Measurements from ENCODE around the gene APOL1.
"Not testable (repeated sequence)": the region's sequence is repeated elsewhere in the genome, so short reads cannot be mapped to it uniquely, and the experiment has no call there.

Gene APOL1

DNA sequence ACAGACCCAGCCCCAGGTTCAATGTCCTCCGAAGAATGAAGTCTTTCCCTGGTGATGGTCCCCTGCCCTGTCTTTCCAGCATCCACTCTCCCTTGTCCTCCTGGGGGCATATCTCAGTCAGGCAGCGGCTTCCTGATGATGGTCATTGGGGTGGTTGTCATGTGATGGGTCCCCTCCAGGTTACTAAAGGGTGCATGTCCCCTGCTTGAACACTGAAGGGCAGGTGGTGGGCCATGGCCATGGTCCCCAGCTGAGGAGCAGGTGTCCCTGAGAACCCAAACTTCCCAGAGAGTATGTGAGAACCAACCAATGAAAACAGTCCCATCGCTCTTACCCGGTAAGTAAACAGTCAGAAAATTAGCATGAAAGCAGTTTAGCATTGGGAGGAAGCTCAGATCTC lies 14.1 kb downstream of the APOL1 start:
- DNase-seq (ENCODE audit: low read depth, low spot score), result no peak

DNA sequence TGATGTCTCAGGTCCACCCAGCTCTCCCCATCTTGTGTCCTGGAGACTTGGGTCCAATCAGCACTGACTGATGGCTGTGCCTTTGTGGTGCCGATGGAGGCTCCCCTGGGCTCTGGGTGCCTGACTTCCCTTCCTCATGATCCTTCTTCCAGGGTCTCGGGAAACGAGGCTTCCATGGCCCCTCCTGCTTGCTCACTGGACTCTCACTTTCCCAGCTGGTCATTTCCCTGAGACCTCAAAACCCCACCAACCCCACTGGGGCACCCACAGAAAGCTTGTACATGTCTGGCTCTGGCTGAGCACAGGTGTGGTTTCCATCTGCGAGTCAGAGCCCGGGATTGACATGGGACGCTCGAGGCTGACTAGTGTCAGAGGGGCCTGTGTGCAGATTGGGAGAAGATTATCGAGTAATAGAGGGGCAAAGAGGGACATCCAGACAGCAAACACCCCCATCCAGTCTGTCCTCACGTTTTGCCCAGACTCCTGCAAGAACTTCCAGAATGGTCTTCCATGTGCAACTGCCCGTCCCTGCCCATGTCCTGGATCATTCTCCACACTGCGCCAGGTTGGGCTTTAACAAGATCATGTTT lies 15.1 kb downstream of the APOL1 start:
- no peak for DNase-seq (ENCODE audit: low read depth, low spot score)

DNA sequence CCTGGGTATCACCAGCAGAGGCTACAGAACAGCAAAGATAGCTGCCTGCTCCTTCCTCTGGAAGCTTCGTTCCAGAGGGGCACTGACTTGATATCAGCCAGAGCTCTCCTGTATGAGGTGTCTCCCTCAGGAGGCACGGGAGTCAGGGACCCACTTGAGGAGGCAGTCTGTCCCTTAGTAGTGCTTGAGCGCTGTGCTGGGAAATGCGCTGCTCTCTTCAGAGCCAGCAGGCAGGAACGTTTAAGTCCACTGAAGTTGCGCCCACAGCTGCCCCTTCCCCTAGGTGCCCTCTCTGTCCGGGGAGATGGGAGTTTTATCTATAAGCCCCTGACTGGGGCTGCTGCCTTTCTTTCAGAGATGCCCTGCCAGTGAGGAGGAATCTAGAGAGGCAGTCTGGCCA lies 18.3 kb downstream of the APOL1 start:
- not testable (repeated sequence) for DNase-seq (ENCODE audit: low read depth, low spot score)

DNA sequence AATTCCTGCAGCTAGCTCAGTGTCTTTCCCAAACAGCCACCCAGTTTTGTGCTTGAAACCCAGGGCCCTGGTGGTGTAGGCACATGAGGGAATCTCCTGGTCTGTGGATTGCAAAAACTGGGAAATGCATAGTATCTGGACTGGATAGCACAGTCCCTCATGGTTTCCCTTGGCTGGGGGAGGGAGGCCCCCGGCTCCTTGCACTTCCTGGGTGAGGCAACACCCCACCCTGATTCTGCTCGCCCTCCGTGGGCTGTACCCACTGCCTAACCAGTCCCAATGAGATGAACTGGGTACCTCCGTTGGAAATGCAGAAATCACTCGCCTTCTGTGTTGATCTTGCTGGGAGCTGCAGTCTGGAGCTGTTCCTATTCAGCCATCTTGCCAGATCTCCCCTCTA lies 19.0 kb downstream of the APOL1 start:
- DNase-seq (ENCODE audit: low read depth, low spot score), result not testable (repeated sequence)

DNA sequence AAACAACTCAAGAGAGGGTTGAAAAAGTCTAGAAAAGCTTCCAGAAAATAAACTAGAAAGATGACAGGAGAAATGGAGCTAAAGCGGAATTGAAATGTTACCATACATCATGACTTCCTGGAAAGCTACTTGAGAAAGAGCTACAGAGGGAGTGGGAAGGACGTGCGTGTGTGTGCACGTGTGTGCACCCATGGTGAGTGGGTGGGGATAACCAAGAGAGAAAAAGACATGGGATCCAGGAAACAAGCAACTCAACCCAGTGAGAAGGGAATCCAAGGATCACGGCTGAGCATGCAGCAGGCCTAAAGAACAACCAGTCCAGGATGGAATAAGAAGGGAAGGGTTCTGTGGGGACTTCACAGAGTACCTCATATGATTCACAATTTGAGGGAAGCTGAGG lies 21.6 kb downstream of the APOL1 start:
- DNase-seq (ENCODE audit: low read depth, low spot score), result no peak

DNA sequence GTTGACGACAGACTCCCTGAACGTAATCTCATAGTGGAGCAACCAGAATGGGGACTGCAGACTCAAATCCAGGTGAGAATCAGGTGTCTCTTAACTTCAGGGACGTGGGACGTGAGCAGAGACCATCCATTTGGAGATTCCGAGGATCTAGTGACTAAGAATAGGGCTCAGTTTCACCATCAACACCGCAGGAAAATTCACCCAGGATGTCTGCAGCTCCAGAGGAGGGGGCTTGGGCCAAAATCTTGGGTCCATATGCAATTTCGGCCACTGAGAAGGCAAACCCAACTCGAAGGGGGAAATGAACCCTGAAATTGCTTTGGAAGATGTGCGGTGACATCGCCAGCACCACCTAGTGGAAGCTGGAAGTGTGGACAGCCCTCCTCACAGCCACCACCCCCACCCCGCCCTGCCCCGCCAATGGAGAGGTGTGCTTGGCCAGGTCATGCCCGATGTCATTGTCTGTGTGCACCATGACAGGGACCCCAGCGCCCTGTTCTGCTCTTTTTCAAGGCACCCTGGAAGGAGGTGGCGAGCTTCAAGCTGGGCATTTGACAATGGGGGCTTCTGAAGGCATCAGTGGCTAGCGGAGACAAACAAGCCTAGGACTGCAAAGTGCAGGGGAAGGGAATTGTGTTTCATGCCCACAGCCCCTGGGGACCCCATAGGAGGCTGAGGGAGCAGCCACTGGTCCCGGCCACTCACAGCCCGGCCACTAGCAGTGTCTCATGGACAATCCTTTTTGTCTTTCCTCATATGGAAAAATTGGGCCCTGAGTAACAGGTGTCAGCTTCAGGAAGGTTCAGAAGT lies 24.8 kb downstream of the APOL1 start:
- DNase-seq (ENCODE audit: low read depth, low spot score), result peak; percentile 75

DNA sequence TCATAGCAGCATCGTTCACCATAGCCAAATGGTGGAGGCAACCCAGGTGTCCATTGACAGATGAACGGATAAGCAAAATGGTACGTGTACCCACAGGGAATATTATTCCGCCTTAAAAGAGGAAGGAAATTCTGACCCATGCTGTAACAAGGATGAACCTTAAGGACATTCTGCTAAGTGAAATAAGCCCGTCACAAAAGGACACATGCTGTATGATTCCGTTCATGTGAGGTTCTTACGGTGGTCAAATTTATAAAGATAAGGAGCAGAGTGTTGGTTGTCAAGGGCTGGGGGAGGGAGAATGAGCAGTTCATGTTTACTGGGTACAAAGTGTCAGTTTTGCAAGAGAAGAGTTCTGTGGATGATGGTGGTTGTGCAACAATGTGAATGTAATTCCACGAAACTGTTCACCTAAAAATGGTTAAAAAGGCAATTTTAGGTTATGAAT lies 26.3 kb downstream of the APOL1 start:
- DNase-seq (ENCODE audit: low read depth, low spot score), result no peak

DNA sequence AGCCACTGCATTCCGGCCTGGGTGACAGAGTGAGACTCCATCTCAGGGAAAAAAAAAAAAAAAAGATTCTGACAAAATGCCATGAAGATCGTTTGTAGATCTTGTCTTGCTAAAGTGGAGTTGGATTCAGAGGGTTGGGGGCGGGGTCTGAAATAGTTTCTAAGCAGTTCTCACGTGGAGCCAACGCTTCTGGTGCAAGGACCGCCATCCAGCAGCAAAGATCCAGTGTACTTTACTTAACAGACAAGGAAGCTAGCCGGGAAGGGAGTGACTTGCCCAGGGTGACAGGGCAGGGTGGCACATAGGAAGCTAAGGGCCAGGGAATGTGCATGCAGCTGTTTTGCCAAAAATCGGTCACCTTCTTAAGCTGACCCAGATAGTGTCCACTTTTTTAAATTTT lies 27.4 kb downstream of the APOL1 start:
- DNase-seq (ENCODE audit: low read depth, low spot score), result no peak

DNA sequence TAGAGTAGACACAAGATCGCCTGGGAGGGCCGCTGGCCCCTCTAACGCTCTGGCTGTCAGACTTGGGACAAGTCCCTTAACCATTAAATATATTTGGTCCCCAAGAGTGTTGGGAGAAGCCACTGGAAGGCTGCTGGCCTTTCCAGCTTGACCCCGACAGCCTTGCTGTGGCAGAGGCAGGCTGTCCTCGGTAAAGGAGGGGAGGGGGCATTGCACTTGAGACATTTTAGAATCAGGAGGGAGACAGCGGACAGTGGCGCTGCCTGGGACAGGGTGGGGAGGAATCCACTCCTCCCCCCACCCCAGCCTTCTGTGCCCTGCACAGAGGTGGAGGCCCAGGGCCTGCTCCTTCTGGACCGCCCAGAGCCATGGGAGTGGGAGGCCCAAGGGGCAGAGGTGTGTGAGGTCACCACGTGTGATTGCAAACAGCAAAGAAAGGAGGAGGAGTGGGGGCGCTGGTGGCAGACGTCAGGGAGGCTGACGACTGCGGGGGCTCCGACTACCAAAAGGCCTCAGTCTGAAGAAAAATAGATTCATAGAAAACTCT lies 28.9 kb downstream of the APOL1 start:
- DNase-seq (ENCODE audit: low read depth, low spot score), result no peak

DNA sequence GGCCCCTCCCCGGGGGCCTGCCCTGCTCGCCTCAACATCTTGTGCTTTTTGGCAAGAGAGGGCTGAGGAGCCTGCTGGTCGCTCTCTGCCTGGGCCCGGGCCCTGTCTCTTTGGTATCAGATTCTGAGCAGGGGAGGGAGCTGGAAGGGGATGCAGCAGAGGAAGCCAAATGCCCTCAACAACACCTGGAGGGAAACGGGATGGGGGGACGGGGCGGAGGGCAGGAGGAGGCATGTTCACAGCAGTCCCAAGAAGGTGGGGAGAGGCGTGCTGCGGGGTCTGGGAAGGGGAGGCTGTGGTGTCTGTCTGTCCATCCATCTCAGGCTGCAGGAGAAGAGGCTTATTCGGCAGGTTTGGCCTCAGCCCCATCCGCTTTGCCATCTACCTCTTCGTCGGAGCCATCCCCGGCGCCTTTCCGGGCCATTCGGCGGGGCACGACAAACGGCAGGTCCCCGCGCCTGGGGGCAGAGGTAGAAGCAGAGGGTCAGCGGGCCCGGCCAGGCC lies 29.4 kb downstream of the APOL1 start:
- DNase-seq (ENCODE audit: low read depth, low spot score), result no peak

DNA sequence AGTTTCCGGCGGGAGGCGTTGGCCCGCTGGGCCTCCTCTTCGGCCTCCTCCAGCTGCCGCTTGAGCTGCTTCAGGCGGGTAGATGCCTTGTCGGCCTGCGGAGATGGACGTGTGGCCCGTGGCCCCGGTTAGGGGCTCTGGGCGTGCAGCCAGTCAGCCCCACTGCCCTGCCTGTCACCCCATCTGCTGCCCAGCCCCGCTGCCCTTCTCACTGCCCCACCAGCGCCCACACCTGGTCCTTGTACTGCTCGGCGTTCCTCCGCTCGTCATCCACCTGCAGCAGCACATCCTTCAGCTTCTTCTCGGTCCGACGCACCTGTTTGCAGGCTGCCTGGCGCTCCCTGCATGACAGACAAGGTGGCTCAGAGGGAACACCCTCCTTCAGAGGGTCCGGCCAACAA lies 31.2 kb downstream of the APOL1 start:
- DNase-seq (ENCODE audit: low read depth, low spot score), result no peak

DNA sequence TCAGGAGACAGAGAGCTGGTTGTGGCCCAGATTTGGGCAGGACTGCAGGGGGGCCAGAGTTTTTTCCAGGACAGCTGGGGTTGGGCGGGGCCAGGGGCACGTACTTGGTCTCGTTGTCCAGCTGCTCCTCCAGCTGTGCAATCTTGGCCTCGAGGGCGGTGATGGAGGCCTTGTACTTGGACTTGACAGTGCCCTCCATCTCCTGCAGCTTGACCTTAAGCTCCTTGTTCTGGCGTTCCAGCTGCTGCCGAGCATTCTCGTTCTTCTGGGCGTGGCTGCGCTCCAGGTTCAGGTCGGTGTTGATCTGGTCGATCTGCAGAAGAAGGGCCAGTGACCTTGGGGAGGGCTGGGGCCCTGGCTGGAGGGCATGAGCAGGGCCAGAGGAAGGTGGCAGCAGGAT lies 32.1 kb downstream of the APOL1 start:
- no peak for DNase-seq (ENCODE audit: low read depth, low spot score)

DNA sequence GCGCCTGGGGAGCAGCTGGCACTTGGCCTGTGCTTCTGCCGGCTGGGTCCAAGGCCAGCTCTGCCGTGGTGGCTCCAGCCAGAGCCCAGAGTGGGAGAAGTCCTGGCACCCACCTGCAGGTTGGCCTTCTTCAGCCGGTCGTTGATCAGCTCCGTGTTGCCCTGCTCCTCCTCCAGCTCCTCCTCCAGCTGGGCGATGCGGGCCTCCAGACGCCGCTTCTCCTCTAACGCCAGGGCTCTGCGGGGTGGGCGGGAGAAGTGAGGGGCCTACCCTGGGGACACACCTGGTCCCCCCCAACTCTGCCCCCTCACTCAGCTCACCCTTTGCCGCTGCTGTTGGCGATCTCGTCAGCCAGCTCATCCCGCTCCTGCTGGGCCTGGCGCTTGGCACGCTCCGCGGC lies 32.6 kb downstream of the APOL1 start:
- DNase-seq (ENCODE audit: low read depth, low spot score), result no peak

DNA sequence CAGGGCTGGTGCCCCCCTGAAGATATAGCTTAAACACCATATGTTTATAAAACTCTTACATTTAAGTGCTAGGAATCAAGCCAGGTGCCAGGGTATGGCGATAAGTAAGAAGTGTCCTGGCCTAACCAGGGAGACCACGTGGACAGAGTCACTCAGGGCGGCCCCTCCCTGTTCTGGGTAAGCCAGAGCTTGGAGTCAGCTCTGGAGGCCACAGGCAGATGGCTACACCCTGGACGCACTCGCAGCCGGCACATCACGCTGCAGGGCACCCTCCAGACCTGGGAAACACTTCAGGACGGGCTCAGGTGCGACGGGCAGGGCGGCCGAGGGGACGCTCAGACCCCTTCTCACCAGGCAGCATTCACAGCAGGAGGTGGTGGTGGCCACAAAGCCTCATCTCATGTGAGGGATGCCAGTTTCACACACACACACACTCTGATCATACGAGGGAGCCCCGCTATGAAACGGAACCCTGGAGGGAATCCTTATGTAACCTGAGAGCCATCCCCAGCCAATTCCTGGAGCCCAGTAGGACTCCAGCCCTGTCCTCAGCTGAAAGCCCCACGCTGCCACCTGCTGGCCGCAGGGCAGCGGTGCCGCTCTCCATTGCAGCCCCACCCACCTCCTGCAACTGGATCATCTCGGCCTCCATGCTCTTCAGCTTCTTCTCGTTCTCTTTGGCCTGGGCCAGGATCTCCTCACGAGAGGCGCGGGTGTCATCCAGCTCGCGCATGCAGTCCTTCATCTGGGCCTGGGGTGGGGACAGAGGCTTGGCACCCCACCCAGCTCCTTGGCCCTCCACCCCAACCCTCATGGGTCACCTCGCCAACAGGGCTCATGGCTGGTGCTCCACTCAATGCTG lies 33.4 kb downstream of the APOL1 start:
- peak; percentile 86 for DNase-seq (ENCODE audit: low read depth, low spot score)

DNA sequence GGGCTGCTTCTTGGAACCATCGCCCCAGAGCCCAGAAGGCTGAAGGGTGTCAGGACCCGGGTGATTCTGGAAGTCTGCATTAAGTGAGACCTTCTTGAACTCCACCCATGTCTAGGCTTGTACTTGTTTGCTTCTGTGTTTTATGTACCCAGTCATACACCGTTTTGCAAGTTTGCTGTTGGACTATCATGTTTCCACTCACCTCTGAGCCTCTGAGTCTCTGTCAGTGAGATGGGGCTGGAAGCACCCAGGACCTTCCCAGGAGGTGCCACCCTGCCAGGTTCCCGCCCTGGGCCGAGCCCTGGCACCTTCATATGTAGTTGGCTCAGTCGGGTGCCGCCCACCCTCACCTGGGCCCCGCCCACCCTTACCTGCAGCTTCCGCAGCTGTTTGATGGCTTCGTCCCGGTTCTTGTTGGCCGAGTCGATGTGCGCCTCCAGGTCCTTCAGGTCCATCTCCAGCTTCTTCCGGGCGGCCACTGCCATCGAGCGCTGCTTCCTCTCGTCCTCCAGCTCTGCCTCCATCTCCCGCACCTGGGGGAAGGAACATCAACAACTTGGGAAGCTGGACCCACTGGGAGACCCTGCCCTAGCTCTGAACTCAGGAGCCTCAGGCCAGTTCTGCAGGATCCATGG lies 35.1 kb downstream of the APOL1 start:
- no peak for DNase-seq (ENCODE audit: low read depth, low spot score)

DNA sequence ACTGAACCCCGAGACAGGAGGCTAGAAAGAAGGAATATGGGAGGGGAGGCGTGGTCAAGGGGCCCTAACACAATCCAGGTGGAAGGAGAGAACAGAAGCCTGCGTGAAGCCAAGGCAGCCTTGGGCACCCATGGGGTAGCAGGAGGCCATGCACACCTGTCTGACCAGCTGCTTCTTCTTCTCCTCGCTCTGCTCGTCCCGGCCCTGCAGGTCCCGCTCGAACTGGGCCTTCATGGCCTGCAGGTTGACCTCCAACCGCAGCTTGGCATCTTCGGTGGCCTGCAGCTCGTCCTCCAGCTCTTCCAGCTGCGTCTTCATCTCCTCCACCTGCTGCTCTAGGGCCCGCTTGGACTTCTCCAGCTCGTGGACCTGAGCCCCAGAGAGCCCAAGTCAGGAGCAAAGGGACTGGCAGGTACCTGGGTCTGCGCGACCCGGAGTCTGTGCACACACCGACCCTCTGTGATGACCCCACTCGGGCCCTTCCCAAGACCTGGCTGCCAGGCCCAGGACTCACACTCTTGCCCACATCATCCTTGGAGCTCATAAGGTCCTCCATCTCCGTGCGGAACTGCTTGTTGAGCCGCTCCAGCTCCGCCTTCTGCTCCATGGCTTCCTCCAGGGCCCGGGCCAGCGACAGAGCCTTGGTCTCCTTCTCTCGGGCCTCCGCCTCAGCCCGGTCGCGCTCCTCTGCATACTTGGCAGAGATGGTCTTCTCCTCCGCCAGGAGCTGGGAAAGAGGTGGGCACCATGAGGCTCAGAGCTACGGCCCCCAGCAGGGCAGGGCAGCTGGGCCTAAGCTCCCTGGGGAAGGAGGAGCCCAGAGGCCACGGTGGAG lies 35.9 kb downstream of the APOL1 start:
- no peak for DNase-seq (ENCODE audit: low read depth, low spot score)

DNA sequence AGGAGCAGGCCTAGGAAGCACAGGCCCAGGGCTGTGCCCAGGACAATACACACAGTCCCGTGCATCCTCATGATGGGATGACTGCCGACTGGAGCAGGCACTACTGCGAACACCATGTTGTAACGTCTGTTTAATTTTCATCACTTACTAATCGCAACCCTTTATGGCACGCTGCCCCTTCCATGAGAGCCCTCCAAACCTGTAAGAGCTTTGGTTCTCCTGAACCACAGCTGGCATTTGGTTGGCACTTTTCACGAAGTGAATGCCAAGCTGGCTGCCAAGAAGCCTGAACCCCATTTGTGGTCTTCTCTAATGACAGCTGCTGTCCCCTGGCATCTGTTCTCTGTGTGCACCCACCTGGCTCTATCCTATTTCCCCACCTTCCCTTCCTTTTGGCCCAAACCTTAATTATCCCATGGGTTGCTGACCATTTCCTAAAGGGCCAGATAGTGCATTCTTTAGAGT lies 36.5 kb downstream of the APOL1 start:
- DNase-seq (ENCODE audit: low read depth, low spot score), result no peak

DNA sequence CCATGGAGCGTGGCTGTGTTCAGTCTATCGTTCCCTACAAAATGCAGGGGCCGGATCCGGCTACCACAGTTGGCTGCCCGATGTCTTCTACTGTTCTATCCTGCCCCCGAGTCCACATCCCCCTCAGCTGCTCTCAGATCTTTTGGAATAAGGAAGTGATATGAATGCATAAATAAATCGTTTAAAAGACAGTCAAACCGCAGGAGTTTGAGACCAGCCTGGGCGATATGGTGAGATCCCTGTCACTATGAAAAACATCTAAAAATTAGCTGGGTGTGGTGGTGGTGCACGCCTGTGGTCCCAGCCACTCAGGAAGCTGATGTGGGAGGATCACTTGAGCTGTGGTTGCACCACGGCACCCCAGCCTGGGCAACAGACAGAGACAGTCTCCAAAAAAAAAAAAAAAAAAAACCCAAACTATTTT lies 37.0 kb downstream of the APOL1 start:
- not testable (repeated sequence) for DNase-seq (ENCODE audit: low read depth, low spot score)

DNA sequence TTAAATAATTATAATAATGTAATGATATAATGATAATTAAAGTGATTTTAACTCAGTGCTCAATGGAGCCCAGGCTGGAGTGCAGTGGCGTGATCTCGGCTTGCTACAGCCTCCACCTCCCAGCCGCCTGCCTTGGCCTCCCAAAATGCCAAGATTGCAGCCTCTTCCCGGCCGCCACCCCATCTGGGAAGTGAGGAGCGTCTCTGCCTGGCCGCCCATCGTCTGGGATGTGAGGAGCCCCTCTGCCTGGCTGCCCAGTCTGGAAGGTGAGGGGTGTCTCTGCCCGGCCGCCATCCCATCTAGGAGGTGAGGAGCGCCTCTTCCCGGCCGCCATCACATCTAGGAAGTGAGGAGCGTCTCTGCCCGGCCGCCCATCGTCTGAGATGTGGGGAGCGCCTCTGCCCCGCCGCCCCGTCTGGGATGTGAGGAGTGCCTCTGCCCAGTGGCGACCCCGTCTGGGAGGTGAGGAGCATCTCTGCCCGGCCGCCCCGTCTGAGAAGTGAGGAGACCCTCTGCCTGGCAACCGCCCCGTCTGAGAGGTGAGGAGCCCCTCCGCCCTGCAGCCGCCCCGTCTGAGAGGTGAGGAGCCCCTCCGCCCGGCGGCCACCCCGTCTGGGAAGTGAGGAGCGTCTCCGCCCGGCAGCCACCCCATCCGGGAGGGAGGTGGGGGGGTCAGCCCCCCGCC lies 37.6 kb downstream of the APOL1 start:
- not testable (repeated sequence) for DNase-seq (ENCODE audit: low read depth, low spot score)

All from astrocyte of the hippocampus (primary cell).